A204.1 (cell line): ENCODE data around the gene INTU.

Experiments used
- FAIRE-seq: peaks from 2 replicates; lab custom pipeline; 2012; peaks lifted over from hg19 to GRCh38; lab: Jason Lieb, UNC

Gene INTU

GRCh38 chr4:127748957-127749356 is 116.2 kb downstream of the INTU start:
- no peak for FAIRE-seq

- FAIRE-seq, result no peak
These were observed 124.1 kb downstream of the INTU start for GRCh38 chr4:127756906-127757305.

GRCh38 chr4:127759228-127759820 is 126.6 kb downstream of the INTU start:
- FAIRE-seq, result no peak

DNA sequence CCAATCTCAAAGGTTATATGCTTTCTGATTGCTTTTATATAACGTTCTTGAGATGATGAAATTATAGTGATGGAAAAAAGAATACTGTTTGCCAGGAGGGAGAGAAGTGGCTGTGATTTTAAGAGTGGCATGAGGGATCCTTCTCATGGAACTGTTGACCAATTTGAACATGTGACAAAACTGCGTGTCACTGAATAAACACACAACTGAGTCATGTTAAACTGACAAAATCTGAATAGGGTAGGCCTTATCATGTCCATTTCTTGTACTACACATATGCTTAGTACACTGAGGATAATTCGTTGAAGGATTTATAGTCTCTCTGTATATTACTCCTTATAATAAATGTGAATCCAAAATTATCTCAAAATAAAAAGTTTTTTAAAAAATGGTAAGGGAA is 127.1 kb downstream of the INTU start:
- FAIRE-seq, result no peak

- no peak for FAIRE-seq
These were observed 138.9 kb downstream of the INTU start for GRCh38 chr4:127771535-127772275.

GRCh38 chr4:127772769-127773671 is 140.3 kb downstream of the INTU start:
- no peak for FAIRE-seq

DNA sequence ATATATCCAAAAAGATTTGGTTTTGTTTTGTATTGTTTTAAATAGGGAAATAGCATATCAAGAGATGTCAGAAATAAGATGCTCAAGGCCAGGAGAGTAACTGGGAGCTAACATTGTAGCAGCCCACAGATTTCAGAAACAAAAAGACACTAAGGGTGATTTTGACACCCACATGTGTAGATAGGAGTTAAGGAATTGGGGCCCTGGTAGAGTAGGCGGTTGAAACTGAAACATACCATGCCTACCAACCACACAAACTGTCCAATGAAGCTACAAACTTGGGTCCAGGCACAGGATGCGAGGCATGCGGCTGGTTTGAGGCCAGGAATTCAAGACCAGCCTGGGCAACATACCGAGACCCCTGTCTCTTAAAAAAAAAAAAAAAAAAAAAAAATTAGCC is 143.1 kb downstream of the INTU start:
- FAIRE-seq, result no peak
